Psoas muscle (tissue), 8 donors: Measurements from ENCODE around the gene NUMBL. TPM values are rescaled to one million over a fixed set of nuclear protein-coding genes. Genes with fewer than 3 reads are reported as not detected.
"Not testable (repeated sequence)": the region's sequence is repeated elsewhere in the genome, so short reads cannot be mapped to it uniquely, and the experiment has no call there.

Experiments used
- ATAC-seq, 4 donors: fragments of 200-7000 bp; cut with Tn5 transposase; one replicate each; pipeline ENCODE4 v1.9.1; 2020; ENCODE audit warnings: moderate library complexity in 3 of 4, mild to moderate bottlenecking in 2 of 4
- DNase-seq, 2 donors: peaks; one replicate each; pipeline ENCODE4 v3.0.0-alpha.2; 2020
- H3K27ac ChIP-seq: fragments of 200-600 bp; one replicate; pipeline ENCODE4 v1.8.0; 2022
- H3K27me3 ChIP-seq, 3 donors: fragments of 200-600 bp in 1 of 3; one replicate each; pipeline versions ENCODE4 v1.6.1 to v1.8.0; 2013 to 2022; ENCODE audit warnings: low read length in 2 of 3, mild to moderate bottlenecking in 2 of 3, moderate library complexity in 1 of 3; ENCODE audit not compliant: insufficient read depth in 3 of 3
- H3K36me3 ChIP-seq, 2 donors: fragments of 200-600 bp in 1 of 2; one replicate each; pipeline versions ENCODE4 v1.6.1 to v1.8.0; 2013 to 2022; ENCODE audit warnings: low read depth in 1 of 2, mild to moderate bottlenecking in 1 of 2, moderate library complexity in 1 of 2; ENCODE audit not compliant: insufficient read depth in 1 of 2
- H3K4me1 ChIP-seq: fragments of 200-600 bp; one replicate; pipeline ENCODE4 v1.8.0; 2022
- H3K4me3 ChIP-seq: fragments of 200-600 bp; one replicate; pipeline ENCODE4 v1.8.0; 2022; ENCODE audit warnings: mild to moderate bottlenecking
- H3K9me3 ChIP-seq: fragments of 200-600 bp; one replicate; pipeline ENCODE4 v1.8.0; 2022
- CTCF ChIP-seq: fragments of 200-600 bp; IDR thresholded peaks from one replicate; pipeline ENCODE4 v1.8.0; 2022; ENCODE audit warnings: antibody characterized with exemption
- WGBS, 3 donors: extraction: QIAGEN DNeasy Blood & Tissue Kit; methylation state at CpG; one replicate each; pipeline versions ENCODE4 v1.1.6 to v1.1.7; 2013; 5-methylcytosine and 5-hydroxymethylcytosine counted together
- intact Hi-C, 2 donors: fragments of 100-400 bp; cut with DNase I; formaldehyde crosslinking; loops; one replicate each; pipeline versions ENCODE4 v1.11.0 to v1.14.2; 2022
- polyA plus RNA-seq, 3 donors: library from polyadenylated mRNA; stranded (reverse); fragments of 200-250 nt; gene quantifications; one replicate each; pipeline ENCODE4 v1.2.3, GENCODE V29; 2013
- total RNA-seq, 4 donors: library from RNA; stranded (reverse); fragmentation: NEBNext Ultra II Directional in 2 of 4; extraction: Animal tissue kit (Norgen Biotek cat#: 25700) in 2 of 4; gene quantifications; one replicate each; pipeline versions ENCODE4 v1.2.1 to v1.2.4, GENCODE V29; 2021 to 2023
- donor health status: healthy with polysubstance abuse.
- donor health status: DM: no; HTN: no; CAD: no; lungs with moderate emphysema.
- donor health status: Bipolar disorder and iron deficiency.
- donor health status: healthy.
- donor health status: DM: yes; HTN: yes; CAD: no.
- donor health status: DM: no; HTN: no; CAD: no.
- donor health status: DM: no; HTN: no; CAD: no.
- donor health status: DM: yes; HTN: yes; CAD: no.

NUMBL gene
- total and polyA plus RNA-seq, 7 donors: 3.3 to 13.3 (median 12.0) TPM

DNA sequence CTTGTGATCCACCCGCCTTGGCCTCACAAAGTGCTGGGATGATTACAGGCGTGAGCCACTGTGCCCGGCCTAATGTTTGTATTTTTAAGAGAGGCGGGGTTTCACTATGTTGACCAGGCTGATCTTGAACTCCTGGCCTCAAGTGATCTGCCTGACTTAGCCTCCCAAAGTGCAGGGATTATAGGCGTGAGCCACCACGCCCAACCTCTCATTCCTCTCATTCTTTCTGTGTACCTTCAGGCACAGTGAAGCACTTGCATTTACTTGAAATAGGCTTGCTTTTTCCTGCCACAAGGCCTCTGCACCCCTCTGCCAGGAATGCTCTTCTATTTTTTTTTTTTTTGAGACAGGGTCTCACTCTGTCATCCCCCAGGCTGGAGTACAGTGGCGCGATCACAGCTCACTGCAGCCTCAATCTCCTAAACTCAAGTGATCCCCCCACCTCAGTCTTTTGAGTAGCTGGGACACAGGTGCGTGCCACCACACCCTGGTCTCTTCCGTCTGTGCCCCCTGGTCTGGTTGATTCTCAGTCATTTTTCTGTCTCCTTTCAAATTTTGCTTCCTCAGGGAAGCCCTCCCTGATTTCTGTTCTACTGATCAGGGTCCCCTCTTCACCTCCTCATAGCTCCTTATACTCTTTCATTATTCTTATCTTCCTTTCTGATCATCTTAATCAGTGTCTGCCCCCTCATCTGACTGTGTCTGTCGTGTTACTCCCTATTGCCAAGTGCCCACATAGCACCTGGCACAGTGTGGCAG lies 44.7 kb upstream of the NUMBL start:
- ATAC-seq: no peak
- Histone ChIP-seq H3K9me3 (no peaks in the 10 kb centered on the region), H3K27ac (no peak overlapping the region), H3K4me3 (no peak overlapping the region), H3K4me1 (no peaks in the 10 kb centered on the region), H3K36me3 (peaks cover 8 to 100% of the 10 kb centered on the region in 2 donors), H3K27me3 (no peaks in the 10 kb centered on the region)
- intact Hi-C loops: no loop called here
- TF ChIP-seq CTCF: no peak
- 94 to 95% (median 94%) methylated on average over 11 of the region's 11 CpGs for WGBS, 3 donors
- DNase-seq: no peak

GRCh38 chr19:40733149-40733548 lies 42.7 kb upstream of the NUMBL start:
- DNase-seq: no peak
- no peak overlapping the region for H3K27ac ChIP-seq
- no peaks in the 10 kb centered on the region for H3K9me3 ChIP-seq
- H3K27me3 ChIP-seq: no peaks in the 10 kb centered on the region
- peaks cover 8 to 100% of the 10 kb centered on the region in 2 donors for H3K36me3 ChIP-seq
- intact Hi-C loops: no loop called here
- H3K4me3 ChIP-seq: no peak overlapping the region
- TF ChIP-seq CTCF: no peak
- H3K4me1 ChIP-seq: no peaks in the 10 kb centered on the region
- 91 to 94% (median 91%) methylated on average over 13 of the region's 13 CpGs for WGBS, 3 donors
- no peak for ATAC-seq

DNA sequence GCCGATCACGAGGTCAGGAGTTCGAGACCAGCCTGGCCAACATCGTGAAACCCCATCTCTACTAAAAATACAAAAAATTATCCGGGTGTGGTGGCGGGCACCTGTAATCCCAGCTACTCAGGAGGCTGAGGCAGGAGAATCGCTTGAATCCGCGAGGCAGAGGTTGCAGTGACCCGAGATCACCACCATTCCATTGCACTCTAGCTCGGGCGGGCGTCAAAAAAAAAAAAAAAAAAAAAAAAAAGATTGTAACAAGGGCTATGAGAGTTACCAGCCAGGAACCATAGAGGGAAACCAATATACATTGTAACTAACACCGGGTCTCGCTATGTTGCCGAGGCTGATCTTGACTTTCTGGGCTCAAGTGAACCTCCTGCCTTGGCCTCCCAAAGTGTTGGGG lies 41.9 kb upstream of the NUMBL start:
- ATAC-seq, H3K4me3 ChIP-seq, H3K9me3 ChIP-seq, H3K4me1 ChIP-seq, H3K27me3 ChIP-seq, DNase-seq, intact Hi-C loops, H3K27ac ChIP-seq: not testable (repeated sequence)
- WGBS, 3 donors: 95 to 97% (median 96%) methylated on average over 16 of the region's 16 CpGs
- peaks cover 12 to 100% of the 10 kb centered on the region in 2 donors for H3K36me3 ChIP-seq

- WGBS, 3 donors: 73 to 90% (median 76%) methylated on average over 5 of the region's 5 CpGs
Observed at GRCh38 chr19:40730065-40730464, 39.6 kb upstream of the NUMBL start.

GRCh38 chr19:40726279-40726678 lies 35.8 kb upstream of the NUMBL start:
- no peak for DNase-seq
- Histone ChIP-seq H3K4me3 (no peak overlapping the region), H3K27ac (no peak overlapping the region), H3K9me3 (no peaks in the 10 kb centered on the region), H3K36me3 (peaks cover 11 to 86% of the 10 kb centered on the region in 2 donors), H3K4me1 (peaks cover 6% of the 10 kb centered on the region), H3K27me3 (no peaks in the 10 kb centered on the region)
- no peak for ATAC-seq
- intact Hi-C loops: no loop called here
- WGBS, 3 donors: 91 to 97% (median 96%) methylated on average over 4 of the region's 4 CpGs
- no peak for TF ChIP-seq CTCF

More at GRCh38 chr19:40730065-40730464, 39.6 kb upstream of the NUMBL start:
- H3K4me1 ChIP-seq, H3K27ac ChIP-seq, H3K9me3 ChIP-seq, ATAC-seq, H3K27me3 ChIP-seq, DNase-seq, intact Hi-C loops, H3K4me3 ChIP-seq: not testable (repeated sequence)
- H3K36me3 ChIP-seq: peaks cover 8 to 100% of the 10 kb centered on the region in 2 donors
